ENCODE results near the gene MAP3K9.

The MAP3K9 gene

DNA sequence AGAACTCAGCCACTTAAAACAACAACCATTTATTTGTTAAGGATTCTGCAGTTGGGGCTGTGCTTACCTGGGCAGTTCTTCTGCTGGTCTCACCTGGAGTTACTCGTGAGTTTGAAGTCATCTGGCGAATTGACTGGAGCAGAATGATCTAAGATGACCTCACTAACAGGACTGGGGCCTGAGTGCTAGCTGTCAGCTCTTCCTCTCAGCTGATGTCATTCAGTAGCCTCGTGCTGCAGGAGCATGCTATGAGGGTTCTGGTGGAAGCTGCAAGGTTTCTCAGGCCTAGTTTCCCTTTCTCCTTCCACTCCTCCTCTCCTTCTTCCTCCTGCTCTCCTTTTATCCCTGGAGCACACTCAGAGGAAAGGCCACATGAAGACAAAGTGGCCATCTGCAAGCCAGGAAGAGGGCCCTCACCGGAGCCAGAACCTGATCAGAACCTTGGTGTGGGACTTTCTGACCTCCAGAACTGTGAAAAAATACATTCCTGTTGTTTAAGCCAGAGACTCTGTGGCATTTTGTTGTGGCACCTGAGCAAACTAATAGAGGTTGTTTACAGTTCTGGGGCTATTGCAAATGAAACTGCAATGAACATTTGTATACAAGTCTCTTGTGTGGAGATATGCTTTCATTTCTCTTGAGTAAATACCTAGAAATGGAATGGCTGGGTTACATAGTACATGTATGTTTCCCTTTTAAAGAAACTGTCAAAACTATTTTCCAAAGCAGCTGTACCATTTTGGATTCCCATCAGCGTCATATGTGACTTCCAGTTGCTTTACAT lies 21.9 kb upstream of the MAP3K9 start:
- no peak overlapping the region for H3K27ac Mint-ChIP-seq
- DNase-seq (no peak), ATAC-seq (replicated peaks) (no peak)
- no peaks in the 10 kb centered on the region for H3K4me1 Mint-ChIP-seq
- no peak overlapping the region for H3K4me3 Mint-ChIP-seq
- H3K9me3 Mint-ChIP-seq: peaks cover 2 to 4% of the 10 kb centered on the region in 2 donors
- peaks cover 4 to 9% of the 10 kb centered on the region in 2 donors for H3K27me3 Mint-ChIP-seq
- H3K36me3 Mint-ChIP-seq: peaks cover 2 to 3% of the 10 kb centered on the region in 2 donors

DNA sequence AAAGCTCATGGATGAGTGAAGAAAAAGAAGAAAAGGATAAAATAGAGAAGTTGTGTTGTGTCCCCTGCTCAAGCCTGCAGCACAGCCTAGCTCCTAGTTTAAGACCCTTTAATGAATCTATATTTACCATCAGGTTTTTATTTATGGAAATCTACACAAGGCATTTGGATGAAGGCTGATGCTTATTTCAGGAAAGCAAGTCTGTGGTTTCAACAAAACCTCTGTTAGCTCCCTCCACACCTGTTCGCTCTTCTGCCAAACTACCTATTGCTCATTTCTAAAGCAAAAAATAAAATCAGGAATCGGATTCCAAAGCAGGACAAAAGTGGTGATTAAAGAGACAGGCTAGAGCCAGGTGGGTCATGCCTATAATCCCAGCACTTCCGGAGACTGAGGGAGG lies 18.9 kb upstream of the MAP3K9 start:
- no peak overlapping the region for H3K4me3 Mint-ChIP-seq
- peaks cover 13 to 28% of the 10 kb centered on the region in 2 donors for H3K27me3 Mint-ChIP-seq
- ATAC-seq (replicated peaks): no peak
- DNase-seq: no peak
- H3K27ac Mint-ChIP-seq: no peak overlapping the region
- H3K36me3 Mint-ChIP-seq: no peaks in the 10 kb centered on the region
- H3K9me3 Mint-ChIP-seq: no peaks in the 10 kb centered on the region
- peaks cover 0 to under 1% of the 10 kb centered on the region in 2 donors for H3K4me1 Mint-ChIP-seq

DNA sequence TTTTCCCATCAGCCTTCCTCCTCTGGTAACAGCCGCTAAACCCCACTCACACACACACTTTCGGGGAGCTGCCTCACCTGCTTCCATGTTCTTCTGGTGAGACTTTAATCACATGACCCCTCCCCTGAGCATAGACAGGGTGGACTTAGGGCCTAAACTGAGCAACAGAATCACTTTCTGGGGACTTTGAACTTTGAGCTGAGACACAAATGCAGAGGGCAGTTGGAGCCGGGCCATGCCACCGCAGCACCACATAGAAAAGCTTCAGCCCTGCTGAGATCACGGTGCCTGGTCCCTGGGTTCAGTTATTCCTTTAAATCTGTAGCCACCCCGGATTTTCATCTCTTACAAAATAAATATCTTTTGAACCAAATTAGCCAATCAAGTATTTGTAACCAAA lies 18.4 kb upstream of the MAP3K9 start:
- ATAC-seq (replicated peaks): no peak

DNA sequence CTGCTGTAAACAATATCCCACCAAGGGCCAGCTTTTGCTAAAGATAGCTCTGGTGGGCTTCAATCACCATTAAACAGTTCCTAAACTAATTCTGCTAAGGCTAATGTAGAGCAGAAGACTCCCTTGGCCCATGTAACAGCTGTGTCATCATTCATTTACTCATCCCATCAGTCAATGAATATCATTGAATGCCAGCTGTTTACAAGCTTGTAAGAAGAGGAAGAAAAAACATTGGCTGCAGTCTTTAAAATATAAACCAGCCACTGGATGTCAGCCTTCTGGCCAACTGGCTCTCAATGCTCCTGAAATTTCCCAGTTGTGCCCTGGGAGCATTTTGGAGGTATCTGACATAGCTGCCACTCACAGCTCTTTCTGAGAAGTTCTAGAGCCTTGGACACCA lies 18.0 kb upstream of the MAP3K9 start:
- Mint-ChIP-seq H3K36me3 (no peaks in the 10 kb centered on the region), H3K27me3 (peaks cover 21 to 32% of the 10 kb centered on the region in 2 donors), H3K4me1 (peaks cover 5 to 6% of the 10 kb centered on the region in 2 donors), H3K4me3 (no peak overlapping the region), H3K9me3 (no peaks in the 10 kb centered on the region), H3K27ac (no peak overlapping the region)
- ATAC-seq (replicated peaks) (no peak), DNase-seq (no peak)

More for the DNA sequence above, 18.4 kb upstream of the MAP3K9 start:
- Mint-ChIP-seq H3K27me3 (peaks cover 17 to 32% of the 10 kb centered on the region in 2 donors), H3K4me3 (no peak overlapping the region), H3K27ac (no peak overlapping the region), H3K9me3 (no peaks in the 10 kb centered on the region), H3K36me3 (no peaks in the 10 kb centered on the region), H3K4me1 (peaks cover 3 to 5% of the 10 kb centered on the region in 2 donors)
- no peak for DNase-seq

DNA sequence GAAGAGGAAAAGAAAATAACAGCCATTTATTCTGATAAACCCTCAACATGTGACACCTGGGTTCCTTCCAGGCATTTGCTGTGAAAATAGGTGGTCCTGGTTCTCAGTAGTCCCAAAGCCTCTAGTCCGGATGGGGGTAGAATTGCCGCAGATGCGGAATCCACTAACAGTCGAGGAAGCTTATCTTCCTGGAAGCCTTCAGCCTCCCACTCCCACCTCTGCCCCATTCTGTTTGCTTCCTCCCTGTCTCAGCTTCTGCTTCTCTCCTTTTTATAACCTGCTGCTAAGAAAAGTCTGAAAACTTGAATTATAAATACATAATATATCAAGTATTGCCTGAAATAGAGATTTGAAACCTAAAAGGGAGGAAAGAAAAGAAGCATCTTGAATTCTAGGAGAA lies 14.0 kb upstream of the MAP3K9 start:
- Mint-ChIP-seq H3K9me3 (no peaks in the 10 kb centered on the region), H3K4me1 (peaks cover 8 to 11% of the 10 kb centered on the region in 2 donors), H3K27ac (no peak overlapping the region), H3K4me3 (peak overlapping the region; percentile 79 to 87), H3K27me3 (peaks cover 41 to 66% of the 10 kb centered on the region in 2 donors), H3K36me3 (no peaks in the 10 kb centered on the region)
- DNase-seq (no peak), ATAC-seq (replicated peaks) (no peak)

DNA sequence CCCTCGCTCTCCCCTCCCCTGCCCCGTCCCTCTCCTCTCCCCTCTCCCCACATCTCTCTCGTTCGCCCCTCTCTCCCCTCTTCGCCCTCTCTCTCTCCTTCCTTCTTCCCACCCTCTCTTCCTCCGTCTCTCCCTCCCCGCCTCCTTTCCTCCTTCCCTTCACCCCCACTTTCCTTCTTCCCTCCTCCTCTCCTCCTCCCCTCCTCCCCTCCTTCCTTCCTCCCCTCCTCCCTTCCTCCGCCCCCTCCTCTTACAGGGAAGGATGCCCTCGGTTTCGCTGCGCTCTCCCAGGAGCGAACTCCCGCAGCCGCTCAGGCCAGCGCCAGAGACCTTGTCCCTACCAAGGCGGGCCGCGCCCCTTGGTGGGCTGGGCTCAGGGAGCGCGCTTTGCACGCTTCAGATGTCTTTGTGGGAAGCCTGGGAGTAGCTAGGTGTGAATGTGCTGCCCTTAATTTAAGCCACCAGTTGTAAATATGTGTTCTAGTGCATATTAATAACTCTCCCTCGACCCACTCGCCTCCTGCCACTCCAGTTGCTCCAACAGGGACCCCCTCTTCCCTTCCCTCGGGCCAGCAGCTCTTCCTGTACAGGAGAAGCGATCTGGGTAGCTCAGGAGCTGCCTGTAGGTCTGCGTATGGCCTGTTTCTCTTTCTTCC lies 13.3 kb upstream of the MAP3K9 start:
- no peak for ATAC-seq (replicated peaks)
- H3K36me3 Mint-ChIP-seq: no peaks in the 10 kb centered on the region
- H3K27ac Mint-ChIP-seq: peak overlapping the region; percentile 80
- H3K9me3 Mint-ChIP-seq: no peaks in the 10 kb centered on the region
- H3K27me3 Mint-ChIP-seq: peaks cover 41 to 66% of the 10 kb centered on the region in 2 donors
- DNase-seq: no peak
- H3K4me1 Mint-ChIP-seq: peaks cover 12 to 18% of the 10 kb centered on the region in 2 donors
- peak overlapping the region; percentile 79 to 87 for H3K4me3 Mint-ChIP-seq

DNA sequence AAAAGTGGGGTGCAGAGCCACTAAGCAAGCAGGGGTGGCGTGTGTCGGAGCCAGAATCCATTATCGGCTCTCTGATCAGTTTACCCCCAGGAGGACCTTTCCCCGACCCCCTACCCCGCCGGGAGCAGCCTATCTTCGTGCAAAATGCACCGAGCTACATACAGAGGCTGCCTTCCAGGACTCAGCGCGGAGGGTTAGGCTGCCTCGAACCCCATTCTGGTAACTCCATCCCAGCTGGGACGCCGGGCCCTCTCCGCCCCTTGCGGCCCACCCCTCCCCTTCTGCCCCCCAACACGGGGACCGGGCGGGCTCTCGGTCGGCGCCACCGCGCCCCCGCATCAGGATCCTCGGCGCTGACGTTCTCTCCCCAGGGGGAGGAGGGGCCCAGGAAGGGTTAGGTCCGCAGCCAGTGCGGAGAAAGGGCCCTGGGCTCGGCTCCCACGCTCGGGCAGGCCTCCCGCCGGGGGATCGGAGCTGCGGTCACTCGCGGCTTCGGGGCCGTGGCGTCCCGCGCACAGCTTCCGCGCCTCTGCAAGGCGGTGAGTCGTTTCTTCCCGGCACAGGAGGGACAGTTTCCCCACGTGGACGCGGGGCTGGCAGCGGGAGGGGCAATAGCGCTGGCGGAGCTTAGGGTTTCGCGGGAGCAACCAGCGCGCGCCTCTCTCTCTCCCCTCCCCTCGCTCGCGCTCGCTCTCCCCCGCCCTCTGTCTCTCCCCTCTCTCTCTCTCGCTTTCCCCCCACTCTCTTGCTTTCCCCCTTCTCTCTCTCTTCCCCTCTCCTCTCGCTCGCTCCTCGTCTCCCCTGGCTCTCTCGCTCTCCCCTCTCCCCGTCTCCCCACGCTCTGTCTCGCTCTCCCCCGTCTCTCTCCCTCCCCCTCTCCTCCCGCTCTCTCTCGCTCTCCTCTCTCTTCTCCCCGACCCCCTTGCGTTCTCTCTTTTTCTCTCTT lies 12.5 kb upstream of the MAP3K9 start:
- H3K27me3 Mint-ChIP-seq: peaks cover 41 to 66% of the 10 kb centered on the region in 2 donors
- H3K4me1 Mint-ChIP-seq: peaks cover 12 to 18% of the 10 kb centered on the region in 2 donors
- peak; percentile 40 for ATAC-seq (replicated peaks)
- H3K9me3 Mint-ChIP-seq: no peaks in the 10 kb centered on the region
- peak; percentile 26 for DNase-seq
- H3K27ac Mint-ChIP-seq: peak overlapping the region; percentile 80
- H3K36me3 Mint-ChIP-seq: no peaks in the 10 kb centered on the region
- peak overlapping the region; percentile 79 to 87 for H3K4me3 Mint-ChIP-seq

DNA sequence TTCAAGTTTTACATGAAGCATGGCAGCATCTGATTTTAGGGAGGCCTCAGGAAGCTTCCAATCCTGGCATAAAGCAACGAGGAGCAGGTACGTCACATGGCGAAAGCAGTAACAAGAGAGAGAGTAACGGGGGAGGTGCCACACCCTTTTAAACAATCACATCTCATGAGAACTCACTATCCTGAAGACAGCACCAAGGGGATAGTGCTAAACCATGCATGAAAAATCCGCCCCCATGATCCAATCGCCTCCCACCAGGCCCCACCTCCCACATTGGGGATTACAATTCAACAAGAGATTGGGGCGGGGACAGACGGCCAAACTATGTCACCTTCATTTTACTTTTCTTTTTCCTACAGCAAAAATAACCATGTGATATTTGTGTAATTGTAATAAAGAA lies 7.2 kb upstream of the MAP3K9 start:
- ATAC-seq (replicated peaks) (no peak), DNase-seq (no peak)
- no peak overlapping the region for H3K27ac Mint-ChIP-seq
- H3K27me3 Mint-ChIP-seq: peaks cover 17 to 27% of the 10 kb centered on the region in 2 donors
- peaks cover 0 to 1% of the 10 kb centered on the region in 2 donors for H3K9me3 Mint-ChIP-seq
- peaks cover 14 to 27% of the 10 kb centered on the region in 2 donors for H3K4me1 Mint-ChIP-seq
- no peak overlapping the region for H3K4me3 Mint-ChIP-seq
- no peaks in the 10 kb centered on the region for H3K36me3 Mint-ChIP-seq

DNA sequence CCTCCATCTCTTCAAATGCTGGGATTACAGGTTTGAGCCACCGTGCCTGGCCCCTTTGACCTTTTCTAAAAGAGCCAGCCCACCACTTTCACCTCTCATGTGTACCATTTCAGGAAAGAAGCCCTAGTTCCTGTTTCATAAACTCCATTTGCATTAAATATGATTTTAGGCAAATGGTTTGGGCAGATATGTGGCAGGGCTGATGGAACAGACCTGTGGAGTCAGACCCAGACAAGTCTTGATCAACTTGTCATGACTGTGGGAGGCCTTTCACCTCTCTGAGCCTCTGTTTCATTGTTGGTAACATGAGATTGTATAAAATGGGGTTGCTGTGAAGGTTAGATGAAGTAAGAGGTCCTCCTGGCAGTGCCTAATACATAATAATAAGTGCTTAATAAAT lies 5.2 kb upstream of the MAP3K9 start:
- peaks cover 8 to 10% of the 10 kb centered on the region in 2 donors for H3K27me3 Mint-ChIP-seq
- no peaks in the 10 kb centered on the region for H3K36me3 Mint-ChIP-seq
- H3K4me1 Mint-ChIP-seq: peaks cover 17 to 27% of the 10 kb centered on the region in 2 donors
- H3K4me3 Mint-ChIP-seq: no peak overlapping the region
- ATAC-seq (replicated peaks): peak; percentile 14 to 25
- H3K9me3 Mint-ChIP-seq: peaks cover 0 to 1% of the 10 kb centered on the region in 2 donors
- no peak for DNase-seq
- no peak overlapping the region for H3K27ac Mint-ChIP-seq

DNA sequence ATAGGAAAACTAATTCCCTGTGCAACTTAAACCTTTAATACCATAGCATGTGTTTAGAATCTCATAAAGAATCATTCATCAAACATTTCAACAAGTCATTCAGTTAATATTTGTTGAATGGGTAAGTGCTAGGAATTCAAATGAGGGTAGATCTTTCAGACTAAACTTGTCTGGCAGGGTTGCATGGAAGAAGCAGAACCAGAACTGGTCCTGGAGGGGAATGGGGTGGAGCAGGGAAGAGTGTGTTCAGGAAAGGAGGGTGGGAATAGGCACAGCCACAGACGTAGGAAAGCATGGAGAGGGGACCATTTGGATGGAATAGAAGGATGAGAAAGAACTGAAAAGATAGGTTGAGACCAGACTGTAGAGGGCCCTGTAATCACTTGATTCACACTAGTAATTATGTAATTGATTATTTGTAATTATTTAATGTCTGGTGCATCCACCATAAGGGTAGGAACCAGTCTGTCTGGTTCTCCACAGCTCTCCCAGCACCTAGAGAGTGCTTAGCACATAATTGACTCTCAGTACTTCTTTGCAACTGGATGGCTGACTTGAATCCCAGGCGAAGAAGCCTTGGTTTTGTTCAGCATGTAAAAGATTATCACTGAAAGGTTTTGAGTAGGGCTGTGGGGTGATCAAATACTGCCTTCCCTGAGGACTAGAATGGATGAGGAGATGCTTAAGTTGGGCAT lies 3.0 kb upstream of the MAP3K9 start:
- H3K4me1 Mint-ChIP-seq: peaks cover 18 to 29% of the 10 kb centered on the region in 2 donors
- DNase-seq (no peak), ATAC-seq (replicated peaks) (no peak)
- peaks cover 0 to 1% of the 10 kb centered on the region in 2 donors for H3K9me3 Mint-ChIP-seq
- H3K4me3 Mint-ChIP-seq: no peak overlapping the region
- H3K27me3 Mint-ChIP-seq: no peaks in the 10 kb centered on the region
- H3K27ac Mint-ChIP-seq: no peak overlapping the region
- peaks cover 2 to 3% of the 10 kb centered on the region in 2 donors for H3K36me3 Mint-ChIP-seq

DNA sequence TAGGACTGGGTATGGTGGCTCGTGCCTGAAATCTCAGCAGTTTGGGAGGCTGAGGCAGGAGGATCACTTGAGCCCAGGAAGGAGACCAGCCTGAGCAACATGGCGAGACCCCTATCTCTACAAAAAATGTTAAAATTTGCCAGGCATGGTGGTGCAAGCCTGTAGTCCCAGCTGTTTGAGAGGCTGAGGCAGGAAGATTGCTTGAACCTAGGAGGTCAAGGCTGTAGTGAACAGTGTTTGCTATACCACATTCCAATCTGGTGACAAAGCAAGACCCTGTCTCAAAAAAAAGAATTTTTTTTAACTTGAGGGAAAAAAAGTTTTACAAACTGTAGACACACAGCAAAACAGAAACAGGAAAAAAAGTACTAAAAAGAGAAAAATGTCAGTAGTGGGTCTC lies 2.3 kb upstream of the MAP3K9 start:
- no peak overlapping the region for H3K27ac Mint-ChIP-seq
- H3K4me1 Mint-ChIP-seq: peaks cover 21 to 34% of the 10 kb centered on the region in 2 donors
- ATAC-seq (replicated peaks) (no peak), DNase-seq (no peak)
- H3K27me3 Mint-ChIP-seq: no peaks in the 10 kb centered on the region
- peaks cover 0 to 1% of the 10 kb centered on the region in 2 donors for H3K9me3 Mint-ChIP-seq
- peaks cover 2 to 6% of the 10 kb centered on the region in 2 donors for H3K36me3 Mint-ChIP-seq
- H3K4me3 Mint-ChIP-seq: no peak overlapping the region

DNA sequence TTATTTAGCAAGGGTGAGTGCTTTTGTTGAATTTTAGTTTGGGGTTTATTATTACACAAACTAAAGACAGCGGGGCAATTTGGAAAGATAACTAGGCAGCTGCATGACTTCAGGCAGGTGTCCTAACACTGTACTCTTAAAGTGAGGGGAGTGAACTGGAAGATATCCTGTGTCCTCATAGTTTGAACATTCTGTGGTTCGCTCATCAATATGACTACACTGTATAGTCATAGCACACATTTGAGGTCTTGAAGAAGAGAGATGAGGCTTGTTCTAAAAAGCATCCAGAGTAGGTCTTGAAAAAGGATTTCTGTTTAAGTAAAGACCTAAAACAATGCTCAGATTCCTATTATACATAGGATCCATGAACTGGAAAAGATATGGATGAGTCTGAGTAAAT lies 1.7 kb upstream of the MAP3K9 start:
- Mint-ChIP-seq H3K4me1 (peaks cover 21 to 39% of the 10 kb centered on the region in 2 donors), H3K27ac (no peak overlapping the region), H3K36me3 (peaks cover 2 to 6% of the 10 kb centered on the region in 2 donors), H3K27me3 (no peaks in the 10 kb centered on the region), H3K9me3 (peaks cover 0 to 1% of the 10 kb centered on the region in 2 donors), H3K4me3 (no peak overlapping the region)
- ATAC-seq (replicated peaks) (no peak), DNase-seq (no peak)

DNA sequence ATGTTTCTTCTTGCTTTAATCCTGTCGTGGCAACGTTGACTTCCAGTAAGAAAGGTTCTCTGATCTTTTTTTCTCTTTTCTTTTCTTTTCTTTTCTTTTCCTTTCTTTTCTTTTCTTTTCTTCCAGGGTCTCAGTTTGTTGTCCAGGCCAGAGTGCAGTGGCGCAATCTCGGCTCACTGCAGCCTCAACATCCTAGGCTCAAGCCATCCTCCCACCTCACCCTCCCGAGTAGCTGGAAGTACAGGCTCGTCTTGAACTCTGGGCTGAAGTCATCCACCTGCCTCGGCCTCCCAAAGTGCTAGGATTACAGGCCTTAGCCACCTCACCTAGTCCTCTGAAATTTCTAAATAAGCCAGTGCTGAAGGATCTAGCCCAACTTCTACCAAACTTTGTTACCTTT lies 1.3 kb upstream of the MAP3K9 start:
- DNase-seq: no peak
- no peak overlapping the region for H3K27ac Mint-ChIP-seq
- no peak overlapping the region for H3K4me3 Mint-ChIP-seq
- peaks cover 0 to 1% of the 10 kb centered on the region in 2 donors for H3K9me3 Mint-ChIP-seq
- peaks cover 2 to 6% of the 10 kb centered on the region in 2 donors for H3K36me3 Mint-ChIP-seq
- peaks cover 21 to 39% of the 10 kb centered on the region in 2 donors for H3K4me1 Mint-ChIP-seq
- ATAC-seq (replicated peaks): no peak
- H3K27me3 Mint-ChIP-seq: no peaks in the 10 kb centered on the region

Measured in stimulated activated naive B cell treated with anti-CD40 and anti-IgM and Interleukin-4, amounts not matched to agents 10 μg/mL and 1 μg/mL and 100 μg/mL, for 72 hours (primary cell).